Measurements from ENCODE around the gene SNRPB.

- TF ChIP-seq CTCF (IDR thresholded peaks at IDR 0.05; ENCODE audit: low read length) (no peak), EZH2 (IDR thresholded peaks at IDR 0.05; ENCODE audit: borderline replicate concordance, low read length) (no peak)
These were observed 38.8 kb upstream of the SNRPB start for GRCh38 chr20:2509468-2509781.

Data from OCI-LY1 (cell line).